PC-9 (cell line): ENCODE data around the gene RUVBL2.

Source experiments
- CTCF ChIP-seq: fragments of 200-600 bp; sonication (generic); conservative IDR thresholded peaks from 2 replicates; pipeline ENCODE4 v1.6.1; 2017; ENCODE audit warnings: mixed run types, antibody characterized with exemption, mild to moderate bottlenecking, moderate library complexity
- EZH2 ChIP-seq: fragments of 200-600 bp; sonication (generic); IDR thresholded peaks from 2 replicates; pipeline ENCODE4 v1.8.0; 2017; ENCODE audit warnings: antibody characterized with exemption, low read depth

DNA sequence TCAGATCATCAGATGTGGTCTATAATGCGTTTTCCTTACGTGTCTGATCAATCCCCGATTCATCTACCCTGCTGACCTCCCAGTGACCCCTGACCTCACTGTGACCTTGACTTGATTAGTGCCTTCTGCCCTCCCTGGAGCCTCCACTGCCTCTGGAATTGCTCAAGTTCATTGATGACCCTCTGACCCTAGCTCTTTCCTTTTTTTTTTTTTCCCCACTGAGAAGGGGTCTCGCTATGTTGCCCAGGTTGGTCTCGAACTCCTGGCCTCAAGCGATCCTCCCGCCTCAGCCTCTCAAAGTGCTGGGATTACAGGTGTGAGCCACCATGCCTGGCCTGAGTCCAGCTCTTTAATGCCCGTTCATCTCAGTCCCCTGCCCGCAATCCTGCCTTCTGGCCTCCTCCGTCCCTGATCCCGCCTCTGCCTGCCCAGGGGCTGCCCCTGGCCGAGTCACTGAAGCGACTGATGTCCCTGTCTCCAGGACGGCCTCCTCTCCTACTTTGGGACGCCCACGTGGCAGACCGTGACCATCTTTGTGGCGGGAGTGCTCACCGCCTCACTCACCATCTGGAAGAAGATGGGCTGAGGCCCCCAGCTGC, 32.5 kb upstream of the RUVBL2 start:
- TF ChIP-seq CTCF (no peak), EZH2 (no peak)
